Measurements from ENCODE around the gene OLA1. TPM values are rescaled to one million over a fixed set of nuclear protein-coding genes. Genes with fewer than 3 reads are reported as not detected.
A peak's percentile ranks its signal among the peaks of the same experiment; 100 is the strongest.

The OLA1 gene
- total and polyA plus RNA-seq, 2 experiments from 2014 or later = 94.0 to 150 TPM

DNA sequence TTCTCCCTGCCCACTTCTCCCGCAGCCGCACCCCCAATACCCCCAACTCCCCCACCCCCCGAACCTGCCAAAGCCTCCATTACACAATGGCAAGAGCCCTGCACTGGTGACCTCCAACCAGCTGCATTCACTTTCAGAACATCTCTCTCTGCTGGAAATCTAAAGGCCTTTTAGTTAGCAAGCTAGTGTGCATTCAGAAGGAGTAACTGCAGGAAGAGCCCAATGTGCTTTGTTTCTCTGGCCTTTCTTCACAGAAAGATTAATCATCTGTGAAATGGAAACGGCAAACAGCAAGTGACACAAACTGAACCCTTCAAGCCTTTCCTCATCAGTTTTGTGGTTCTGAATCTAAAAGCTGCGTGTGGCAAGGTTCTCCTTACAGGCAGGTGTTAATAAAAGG, 124.2 kb downstream of the OLA1 start:
- H3K4me3 ChIP-seq = no peak overlapping the region
- DNase-seq (ENCODE audit: low read depth in 1 of 2, low spot score in 1 of 2) = peak in 1 of 2 donors; percentile 4
- H3K36me3 ChIP-seq = no peaks in the 10 kb centered on the region
- TF ChIP-seq, protein P1, sequence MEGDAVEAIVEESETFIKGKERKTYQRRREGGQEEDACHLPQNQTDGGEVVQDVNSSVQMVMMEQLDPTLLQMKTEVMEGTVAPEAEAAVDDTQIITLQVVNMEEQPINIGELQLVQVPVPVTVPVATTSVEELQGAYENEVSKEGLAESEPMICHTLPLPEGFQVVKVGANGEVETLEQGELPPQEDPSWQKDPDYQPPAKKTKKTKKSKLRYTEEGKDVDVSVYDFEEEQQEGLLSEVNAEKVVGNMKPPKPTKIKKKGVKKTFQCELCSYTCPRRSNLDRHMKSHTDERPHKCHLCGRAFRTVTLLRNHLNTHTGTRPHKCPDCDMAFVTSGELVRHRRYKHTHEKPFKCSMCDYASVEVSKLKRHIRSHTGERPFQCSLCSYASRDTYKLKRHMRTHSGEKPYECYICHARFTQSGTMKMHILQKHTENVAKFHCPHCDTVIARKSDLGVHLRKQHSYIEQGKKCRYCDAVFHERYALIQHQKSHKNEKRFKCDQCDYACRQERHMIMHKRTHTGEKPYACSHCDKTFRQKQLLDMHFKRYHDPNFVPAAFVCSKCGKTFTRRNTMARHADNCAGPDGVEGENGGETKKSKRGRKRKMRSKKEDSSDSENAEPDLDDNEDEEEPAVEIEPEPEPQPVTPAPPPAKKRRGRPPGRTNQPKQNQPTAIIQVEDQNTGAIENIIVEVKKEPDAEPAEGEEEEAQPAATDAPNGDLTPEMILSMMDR (IDR thresholded peaks at IDR 0.05; ENCODE audit: low read depth, low read length) = no peak
- H3K4me1 ChIP-seq (ENCODE audit: low read depth) = peaks cover 10% of the 10 kb centered on the region
- peak overlapping the region; percentile 44 for H3K27ac ChIP-seq
- H3K9me3 ChIP-seq (ENCODE audit: low read depth) = no peaks in the 10 kb centered on the region
- H3K27me3 ChIP-seq = no peaks in the 10 kb centered on the region

DNA sequence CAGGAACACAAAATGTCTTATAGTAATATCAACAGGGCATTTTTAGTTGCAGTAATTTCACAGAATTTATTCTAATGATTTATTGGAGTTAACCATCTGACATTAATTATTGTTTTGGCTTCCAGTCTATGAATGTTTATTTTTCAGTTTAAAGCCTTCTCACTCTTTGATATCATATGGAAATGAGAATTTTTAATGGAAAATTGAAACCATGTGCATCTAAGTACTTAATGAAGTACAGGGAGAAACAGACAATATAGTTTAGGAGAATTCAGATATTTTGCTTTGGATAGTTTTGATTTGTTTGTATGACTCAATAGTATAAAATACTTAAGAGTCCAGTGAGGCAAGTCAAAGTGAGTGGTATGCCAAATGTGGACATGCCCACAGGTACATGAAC, 126.1 kb downstream of the OLA1 start:
- Histone ChIP-seq H3K27me3 (no peaks in the 10 kb centered on the region), H3K4me1 (ENCODE audit: low read depth) (peaks cover 10% of the 10 kb centered on the region), H3K27ac (no peak overlapping the region), H3K9me3 (ENCODE audit: low read depth) (no peaks in the 10 kb centered on the region), H3K4me3 (no peak overlapping the region), H3K36me3 (no peaks in the 10 kb centered on the region)
- TF ChIP-seq, protein P1 (IDR thresholded peaks at IDR 0.05; ENCODE audit: low read depth, low read length) = no peak
- no peak for DNase-seq (ENCODE audit: low read depth in 1 of 2, low spot score in 1 of 2)

DNA sequence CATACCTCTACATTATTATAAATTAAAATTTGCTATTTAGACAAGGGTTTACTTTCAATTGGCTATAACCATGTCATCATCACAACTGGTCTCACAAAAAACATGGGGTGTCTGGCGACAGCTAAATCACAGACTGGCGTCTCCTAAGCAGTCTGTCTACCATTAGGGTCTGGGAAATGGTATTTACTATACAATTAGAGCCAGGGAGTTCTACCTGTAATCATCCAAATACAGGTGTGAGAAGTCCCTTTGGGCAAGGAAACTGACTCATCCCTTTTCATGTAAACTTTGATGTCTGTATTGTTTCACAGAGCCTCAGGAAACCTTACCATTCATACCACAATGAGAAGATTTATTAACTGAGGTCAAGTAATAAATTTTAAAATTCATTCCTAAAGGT, 126.7 kb downstream of the OLA1 start:
- DNase-seq (ENCODE audit: low read depth in 1 of 2, low spot score in 1 of 2) = no peak
- peaks cover 10% of the 10 kb centered on the region for H3K4me1 ChIP-seq (ENCODE audit: low read depth)
- TF ChIP-seq, protein P1 (IDR thresholded peaks at IDR 0.05; ENCODE audit: low read depth, low read length) = no peak
- H3K27me3 ChIP-seq = no peaks in the 10 kb centered on the region
- H3K36me3 ChIP-seq = no peaks in the 10 kb centered on the region
- no peak overlapping the region for H3K27ac ChIP-seq
- H3K4me3 ChIP-seq = no peak overlapping the region
- H3K9me3 ChIP-seq (ENCODE audit: low read depth) = no peaks in the 10 kb centered on the region

DNA sequence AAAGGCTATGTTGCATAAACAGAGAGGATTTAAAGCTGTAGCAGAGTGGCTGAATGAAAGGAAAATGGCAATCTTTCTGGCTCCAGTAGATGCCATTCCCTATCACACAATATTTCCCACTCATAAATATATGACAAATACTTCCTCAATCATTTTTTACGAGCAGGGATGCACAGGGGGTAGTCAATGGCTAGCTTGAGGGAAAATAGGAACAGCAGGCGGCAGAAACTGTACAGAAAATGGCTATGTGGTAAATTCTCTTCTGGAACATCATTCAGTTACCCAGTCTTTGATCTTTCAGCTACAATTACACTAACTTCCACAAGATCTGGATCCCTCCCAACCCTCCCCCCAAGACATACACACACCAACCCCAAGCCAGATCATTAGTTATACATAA, 127.2 kb downstream of the OLA1 start:
- TF ChIP-seq, protein P1 (IDR thresholded peaks at IDR 0.05; ENCODE audit: low read depth, low read length) = no peak
- Histone ChIP-seq H3K27ac (no peak overlapping the region), H3K9me3 (ENCODE audit: low read depth) (no peaks in the 10 kb centered on the region), H3K27me3 (no peaks in the 10 kb centered on the region), H3K36me3 (no peaks in the 10 kb centered on the region), H3K4me3 (no peak overlapping the region), H3K4me1 (ENCODE audit: low read depth) (peaks cover 10% of the 10 kb centered on the region)
- no peak for DNase-seq (ENCODE audit: low read depth in 1 of 2, low spot score in 1 of 2)

DNA sequence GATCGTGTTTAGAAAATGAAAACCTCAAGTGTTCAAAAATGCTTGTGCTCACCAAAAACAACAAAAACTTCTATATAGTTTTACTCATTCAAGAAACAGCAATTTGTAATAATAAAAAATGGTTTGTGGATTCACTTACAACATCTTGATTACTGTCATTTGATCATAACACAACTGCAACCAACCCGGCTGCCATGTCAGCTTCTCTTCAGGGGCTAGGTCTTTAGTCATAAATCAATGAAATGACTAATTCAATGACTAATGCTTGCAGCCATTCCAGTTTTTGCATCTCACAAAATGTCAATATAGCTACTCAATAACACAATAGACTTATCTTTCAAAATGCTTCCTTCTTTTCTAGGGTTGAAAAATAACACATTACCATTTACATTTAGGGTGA, 128.0 kb downstream of the OLA1 start:
- Histone ChIP-seq H3K4me3 (no peak overlapping the region), H3K27ac (no peak overlapping the region)

More for the DNA sequence above, 128.0 kb downstream of the OLA1 start:
- Histone ChIP-seq H3K4me1 (ENCODE audit: low read depth) (peaks cover 10% of the 10 kb centered on the region), H3K9me3 (ENCODE audit: low read depth) (no peaks in the 10 kb centered on the region), H3K36me3 (no peaks in the 10 kb centered on the region), H3K27me3 (no peaks in the 10 kb centered on the region)
- no peak for DNase-seq (ENCODE audit: low read depth in 1 of 2, low spot score in 1 of 2)
- TF ChIP-seq, protein P1 (IDR thresholded peaks at IDR 0.05; ENCODE audit: low read depth, low read length) = no peak

Data from cardiac muscle cell (in vitro differentiated cells and primary cell).